Measurements from ENCODE around the gene AP5Z1.
"Not testable (repeated sequence)": the region's sequence is repeated elsewhere in the genome, so short reads cannot be mapped to it uniquely, and the experiment has no call there.

Gene AP5Z1

GRCh38 chr7:4791101-4791737 is 15.8 kb downstream of the AP5Z1 start:
- no peak for DNase-seq (ENCODE audit: extremely low read depth, low read depth)
- TF ChIP-seq CTCF (IDR thresholded peaks at IDR 0.05; ENCODE audit: low read depth, low read length), result no peak

GRCh38 chr7:4791738-4792536 is 16.5 kb downstream of the AP5Z1 start:
- peak; percentile 8 for DNase-seq (ENCODE audit: extremely low read depth, low read depth)
- TF ChIP-seq CTCF (IDR thresholded peaks at IDR 0.05; ENCODE audit: low read depth, low read length), result peak; percentile 64

GRCh38 chr7:4792537-4793126 is 17.2 kb downstream of the AP5Z1 start:
- TF ChIP-seq CTCF (IDR thresholded peaks at IDR 0.05; ENCODE audit: low read depth, low read length), result no peak
- no peak for DNase-seq (ENCODE audit: extremely low read depth, low read depth)

GRCh38 chr7:4793385-4793993 is 18.1 kb downstream of the AP5Z1 start:
- not testable (repeated sequence) for DNase-seq (ENCODE audit: extremely low read depth, low read depth)

- not testable (repeated sequence) for DNase-seq (ENCODE audit: extremely low read depth, low read depth)
These were observed 18.7 kb downstream of the AP5Z1 start for GRCh38 chr7:4794171-4794570.

- TF ChIP-seq CTCF (IDR thresholded peaks at IDR 0.05; ENCODE audit: low read depth, low read length), result no peak
- DNase-seq (ENCODE audit: extremely low read depth, low read depth), result no peak
These were observed 19.3 kb downstream of the AP5Z1 start for GRCh38 chr7:4794591-4795350.

- no peak for DNase-seq (ENCODE audit: extremely low read depth, low read depth)
- TF ChIP-seq CTCF (IDR thresholded peaks at IDR 0.05; ENCODE audit: low read depth, low read length), result no peak
These were observed 21.0 kb downstream of the AP5Z1 start for GRCh38 chr7:4796453-4796852.
